ENCODE measurements around the gene TXNL4B.

- TF ChIP-seq CTCF (IDR thresholded peaks at IDR 0.05) (no peak), REST (IDR thresholded peaks at IDR 0.05; ENCODE audit: insufficient read depth in 1 of 2, low read depth in 2 of 2, low read length in 1 of 2) (no peak), SIN3A (IDR thresholded peaks at IDR 0.05; ENCODE audit: borderline replicate concordance, insufficient read depth, low read depth, low read length) (no peak), TCF7L2 (IDR thresholded peaks at IDR 0.05; ENCODE audit: low read depth, low read length) (no peak)
Measured at GRCh38 chr16:72060405-72060804, 33.0 kb downstream of the TXNL4B start.

Data from Panc1 (cell line).